Smooth muscle cell (in vitro differentiated cells): ENCODE data around the gene OTUD4. TPM values are rescaled to one million over a fixed set of nuclear protein-coding genes. Genes with fewer than 3 reads are reported as not detected.
"Not testable (repeated sequence)": the region's sequence is repeated elsewhere in the genome, so short reads cannot be mapped to it uniquely, and the experiment has no call there.

ENCODE experiments used
- DNase-seq: peaks from one replicate; lab custom pipeline; 2025; ENCODE audit not compliant: unreplicated experiment; lab: John Stamatoyannopoulos, UW
- H2AFZ ChIP-seq: fragments of 200-600 bp; sonication (generic); 2 replicates; pipeline ENCODE4 v1.6.0; 2016; ENCODE audit warnings: antibody characterized with exemption, low read depth, mild to moderate bottlenecking
- H3F3A ChIP-seq: fragments of 200-600 bp; sonication (generic); 2 replicates; pipeline ENCODE4 v1.6.0; 2017; ENCODE audit warnings: antibody characterized with exemption, low read depth
- H3K27ac ChIP-seq: fragments of 200-600 bp; sonication (generic); 2 replicates; pipeline ENCODE4 v1.5.1; 2016; ENCODE audit warnings: low read depth, mild to moderate bottlenecking
- H3K27me3 ChIP-seq: fragments of 200-600 bp; sonication (generic); 2 replicates; pipeline ENCODE4 v1.6.1; 2016; ENCODE audit warnings: low read depth, mild to moderate bottlenecking
- H3K36me3 ChIP-seq: fragments of 200-600 bp; sonication (generic); 2 replicates; pipeline ENCODE4 v1.5.1; 2016; ENCODE audit warnings: low read depth
- H3K4me1 ChIP-seq: fragments of 200-600 bp; sonication (generic); 2 replicates; pipeline ENCODE4 v1.5.1; 2016; ENCODE audit warnings: low read depth
- H3K4me2 ChIP-seq: fragments of 200-600 bp; sonication (generic); 2 replicates; pipeline ENCODE4 v1.6.0; 2016; ENCODE audit warnings: mild to moderate bottlenecking
- H3K4me3 ChIP-seq: fragments of 200-600 bp; sonication (generic); 2 replicates; pipeline ENCODE4 v1.5.1; 2016; ENCODE audit warnings: mild to moderate bottlenecking
- H3K79me2 ChIP-seq: fragments of 200-600 bp; sonication (generic); 2 replicates; pipeline ENCODE4 v1.6.0; 2016; ENCODE audit warnings: low read depth, mild to moderate bottlenecking
- H3K9ac ChIP-seq: fragments of 200-600 bp; sonication (generic); 2 replicates; pipeline ENCODE4 v1.6.0; 2016; ENCODE audit warnings: low read depth
- H3K9me3 ChIP-seq: fragments of 200-600 bp; sonication (generic); replicated peaks from 2 replicates; pipeline ENCODE4 v1.5.1; 2016; ENCODE audit warnings: low read depth
- H4K20me1 ChIP-seq: fragments of 200-600 bp; sonication (generic); 2 replicates; pipeline ENCODE4 v1.6.0; 2016; ENCODE audit warnings: low read depth
- CTCF ChIP-seq: fragments of 200-600 bp; sonication (generic); IDR thresholded peaks from 2 replicates; pipeline ENCODE4 v1.5.1; 2017; ENCODE audit warnings: borderline replicate concordance, mild to moderate bottlenecking, antibody characterized with exemption; ENCODE audit not compliant: insufficient read depth, poor library complexity, severe bottlenecking
- WGBS: methylation state at CpG from one replicate; pipeline ENCODE4 v1.1.7; 2016; ENCODE audit warnings: low lambda C conversion rate; 5-methylcytosine and 5-hydroxymethylcytosine counted together
- polyA plus RNA-seq: library from polyadenylated mRNA; unstranded; fragments of >200 nt; fragmentation: Nextera tagmentation; extraction: Ambion mirVana; gene quantifications from 2 replicates; pipeline ENCODE4 v1.2.1, GENCODE V29; 2016
- total RNA-seq: library from RNA; depleted of rRNA; stranded (reverse); fragments of >200 nt; gene quantifications from 2 replicates; pipeline ENCODE4 v1.2.3, GENCODE V29; 2014

OTUD4 gene
- total RNA-seq (16.3 and 17.7 TPM in 2 replicates), polyA plus RNA-seq (4.4 and 6.2 TPM in 2 replicates)

- peak within 1 kb of the TSS; percentile 97 for H2AFZ ChIP-seq
- peaks cover 29% of the 10 kb centered on the region for H4K20me1 ChIP-seq
- H3F3A ChIP-seq = no peaks in the 10 kb centered on the region
- H3K4me3 ChIP-seq = peak within 1 kb of the TSS; percentile 95
- no peak for TF ChIP-seq CTCF
- H3K36me3 ChIP-seq = no peaks in the 10 kb centered on the region
- H3K4me1 ChIP-seq = peaks cover 17% of the 10 kb centered on the region
- no peaks in the 10 kb centered on the region for H3K27me3 ChIP-seq
- no peaks in the 10 kb centered on the region for H3K9me3 ChIP-seq
- peak within 1 kb of the TSS; percentile 93 for H3K27ac ChIP-seq
- peak within 1 kb of the TSS; percentile 97 for H3K4me2 ChIP-seq
- peaks cover 33% of the 10 kb centered on the region for H3K79me2 ChIP-seq
- H3K9ac ChIP-seq = peak within 1 kb of the TSS; percentile 93
- WGBS = under 1% methylated on average over 85 of the region's 94 CpGs
- DNase-seq = peak; percentile 63
Measured at GRCh38 chr4:145180298-145181090, at the start of gene OTUD4. Gene OTUD4 (minus strand): TSS chr4:145180589. CDS start chr4:145179973, 616 bp downstream.

GRCh38 chr4:145223228-145223627 lies 42.8 kb upstream of the OTUD4 start:
- WGBS = 90% methylated on average over 7 of the region's 7 CpGs
- H3K79me2 ChIP-seq, H3K27ac ChIP-seq, H3K36me3 ChIP-seq, DNase-seq, H3K27me3 ChIP-seq, H3K4me1 ChIP-seq, H4K20me1 ChIP-seq, H3K9me3 ChIP-seq, H3K4me3 ChIP-seq, H3K9ac ChIP-seq, H2AFZ ChIP-seq, H3F3A ChIP-seq, H3K4me2 ChIP-seq: not testable (repeated sequence)

GRCh38 chr4:145221529-145221928 lies 41.1 kb upstream of the OTUD4 start:
- H3K27me3 ChIP-seq, H3K4me3 ChIP-seq, H3K9ac ChIP-seq, H3K36me3 ChIP-seq, DNase-seq, H2AFZ ChIP-seq, H3F3A ChIP-seq, H3K4me2 ChIP-seq, H3K27ac ChIP-seq, H3K4me1 ChIP-seq, H4K20me1 ChIP-seq, H3K79me2 ChIP-seq, H3K9me3 ChIP-seq: not testable (repeated sequence)
- 94% methylated on average over 5 of the region's 5 CpGs for WGBS

- H4K20me1 ChIP-seq = no peaks in the 10 kb centered on the region
- no peaks in the 10 kb centered on the region for H3K27me3 ChIP-seq
- H3F3A ChIP-seq = no peaks in the 10 kb centered on the region
- no peak overlapping the region for H3K4me3 ChIP-seq
- no peak overlapping the region for H3K9ac ChIP-seq
- no peak for DNase-seq
- 93% methylated on average over 2 of the region's 2 CpGs for WGBS
- no peak for TF ChIP-seq CTCF
- no peak overlapping the region for H2AFZ ChIP-seq
- no peak overlapping the region for H3K4me2 ChIP-seq
- H3K9me3 ChIP-seq = no peaks in the 10 kb centered on the region
- no peak overlapping the region for H3K27ac ChIP-seq
- H3K4me1 ChIP-seq = no peaks in the 10 kb centered on the region
- H3K36me3 ChIP-seq = no peaks in the 10 kb centered on the region
- no peaks in the 10 kb centered on the region for H3K79me2 ChIP-seq
Measured at GRCh38 chr4:145219090-145219489, 38.7 kb upstream of the OTUD4 start.
